SKM-1 treated with dmso at 0.1 percent for 144 hours (cell line): ENCODE data around the gene PRAMEF10.
"Not testable (repeated sequence)": the region's sequence is repeated elsewhere in the genome, so short reads cannot be mapped to it uniquely, and the experiment has no call there.

ENCODE experiments used
- DNase-seq: peaks from one replicate; lab custom pipeline; 2025; ENCODE audit not compliant: unreplicated experiment; lab: John Stamatoyannopoulos, UW

The PRAMEF10 gene

GRCh38 chr1:12898170-12898569 is at the start of gene PRAMEF10:
TSS of gene PRAMEF10 (minus strand) at chr1:12898270. CDS start at chr1:12895847, 2,423 bp downstream.
- DNase-seq, result not testable (repeated sequence)

- DNase-seq, result not testable (repeated sequence)
These were observed 49.4 kb upstream of the PRAMEF10 start, which contains the start of gene PRAMEF6 for GRCh38 chr1:12947480-12947879. TSS of gene PRAMEF6 (minus strand) at chr1:12947580. CDS start at chr1:12942518, 5,062 bp downstream.

DNA sequence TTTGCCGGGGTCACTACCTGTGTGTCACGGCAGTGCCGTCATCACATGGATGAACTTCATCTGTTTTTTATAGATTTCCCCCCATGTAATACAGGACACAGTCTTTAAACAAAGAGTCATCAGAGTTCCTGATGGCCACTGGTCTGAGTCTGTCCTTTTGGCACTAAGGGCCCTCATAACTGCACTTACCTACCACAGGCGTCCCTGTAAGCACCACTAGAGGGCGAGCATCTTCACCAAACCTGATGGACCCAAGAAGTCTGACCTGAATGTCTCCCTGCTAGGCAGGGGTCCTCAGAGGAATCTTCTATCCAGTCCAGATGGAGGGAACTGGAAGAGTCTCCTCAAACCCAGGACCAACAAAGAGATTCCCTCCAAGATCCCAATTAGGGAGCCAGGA is 26.3 kb upstream of the PRAMEF10 start:
- DNase-seq, result not testable (repeated sequence)

DNA sequence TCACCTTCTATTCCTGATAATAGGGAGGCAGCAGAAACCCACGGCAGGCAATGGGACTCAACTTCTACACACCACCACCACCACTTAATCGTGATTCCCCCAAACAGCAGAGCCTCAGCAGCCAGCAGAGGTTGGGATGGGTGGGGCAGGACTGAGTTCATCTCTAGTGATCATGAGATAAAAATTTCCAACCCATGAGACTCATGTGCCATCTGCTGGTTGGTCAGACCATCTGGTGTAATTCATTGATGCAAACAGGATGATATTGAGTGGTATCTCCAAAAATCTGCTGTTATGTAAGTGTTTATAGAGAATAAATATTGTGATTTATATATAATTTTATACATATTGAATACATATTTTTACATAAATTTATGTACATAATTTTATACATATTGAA is 23.7 kb upstream of the PRAMEF10 start:
- DNase-seq, result not testable (repeated sequence)

- DNase-seq, result not testable (repeated sequence)
These were observed 18.2 kb upstream of the PRAMEF10 start, which contains the start of gene PRAMEF7 for GRCh38 chr1:12916310-12916709. TSS of gene PRAMEF7 (plus strand) at chr1:12916610. CDS start at chr1:12917693, 1,083 bp downstream.

DNA sequence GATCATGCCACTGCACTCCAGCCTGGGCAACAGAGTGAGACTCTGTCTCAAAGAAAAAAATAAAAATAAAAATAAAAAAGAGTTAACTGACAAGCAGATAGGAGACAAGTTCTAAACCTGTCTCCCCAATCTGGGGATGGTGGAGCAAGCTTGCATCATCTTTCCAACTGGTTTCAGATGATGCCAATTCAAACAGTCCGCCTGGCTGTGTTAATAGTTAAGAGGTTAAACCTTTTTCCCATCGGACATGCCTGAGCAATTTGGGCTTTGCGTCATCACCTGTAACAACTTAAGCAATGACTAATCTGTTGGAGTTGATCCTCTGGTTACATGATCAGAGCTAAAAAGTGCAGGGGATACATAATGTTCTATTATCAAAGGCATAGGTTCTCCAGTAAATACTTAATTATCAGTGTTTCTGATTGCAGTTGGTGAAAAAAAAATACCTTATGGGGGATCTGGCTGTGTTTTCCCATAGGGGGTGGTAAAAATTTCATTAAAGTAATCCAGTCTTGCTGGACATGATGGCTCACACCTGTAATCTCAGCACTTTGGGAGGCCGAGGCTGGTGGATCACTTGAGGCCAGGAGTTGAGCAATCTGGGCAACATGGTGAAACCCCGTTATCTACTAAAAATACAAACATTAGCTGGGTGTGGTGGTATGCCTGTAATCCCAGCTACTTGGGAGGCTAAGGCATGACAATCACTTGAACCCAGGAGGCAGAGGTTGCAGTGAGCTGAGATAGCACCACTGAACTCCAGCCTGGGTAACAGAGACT is 5.9 kb upstream of the PRAMEF10 start:
- DNase-seq, result not testable (repeated sequence)

DNA sequence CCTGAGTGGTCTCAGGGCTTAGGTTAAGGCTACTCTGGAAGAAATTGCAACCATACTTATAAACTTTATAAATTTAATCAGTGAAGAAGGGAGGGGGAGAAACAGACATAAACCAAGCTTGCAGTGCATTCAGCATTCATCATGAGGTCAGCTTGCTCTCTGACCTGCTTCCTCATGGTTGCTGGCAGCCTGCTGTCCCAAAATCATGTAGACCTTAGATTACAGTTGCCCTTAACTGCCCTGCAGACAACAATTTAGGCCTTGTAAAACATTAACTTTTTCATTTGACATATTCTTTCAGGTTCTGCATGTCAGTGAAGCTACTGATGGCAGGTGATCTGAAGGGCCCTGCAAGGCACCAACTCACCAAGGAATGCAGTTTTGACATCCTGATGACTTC is 1.1 kb upstream of the PRAMEF10 start:
- DNase-seq, result not testable (repeated sequence)

DNA sequence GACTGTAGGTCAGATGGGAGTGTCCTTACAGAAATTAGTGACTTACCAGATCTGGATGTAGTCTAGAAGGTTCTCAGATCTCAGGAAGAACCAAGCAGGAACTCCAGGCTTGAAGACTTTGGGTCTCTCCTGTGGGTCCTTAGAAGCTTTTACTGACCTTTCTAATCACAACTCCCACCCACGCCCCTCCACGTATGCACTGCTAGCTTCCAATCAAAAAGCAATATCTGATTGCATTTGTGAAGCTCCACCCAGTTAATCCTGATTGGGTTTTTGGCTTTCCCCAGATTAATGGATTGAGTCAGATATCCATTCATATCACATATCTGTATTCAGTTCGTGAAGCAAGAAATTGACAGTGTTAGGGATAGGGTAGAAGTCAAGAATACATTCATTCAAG is 12.0 kb downstream of the PRAMEF10 start, which contains the start of gene PRAMEF4:
Gene PRAMEF4, minus strand, starts transcription at position 101 of the 400 bp plus-strand sequence. CDS start 2,807 bp downstream, outside the sequence.
- DNase-seq, result not testable (repeated sequence)

DNA sequence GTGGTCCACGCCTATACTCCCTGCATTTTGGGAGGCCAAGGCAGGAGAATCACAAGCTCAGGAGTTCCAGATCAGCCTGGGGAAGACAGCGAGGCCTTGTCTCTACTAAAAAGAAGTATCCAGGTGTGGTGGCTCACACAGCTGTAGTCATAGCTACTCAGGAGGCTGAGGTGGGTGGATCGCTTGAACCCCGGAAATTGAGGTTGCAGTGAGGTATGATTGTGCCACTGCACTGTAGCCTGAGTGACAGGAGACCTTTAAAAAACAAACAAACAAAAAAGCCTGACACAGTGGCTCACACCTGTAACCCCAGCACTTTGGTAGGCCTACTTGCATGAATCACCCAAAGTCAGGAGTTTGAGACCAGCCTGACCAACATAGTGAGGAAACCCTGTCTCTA is 19.6 kb downstream of the PRAMEF10 start:
- DNase-seq, result not testable (repeated sequence)

- DNase-seq, result not testable (repeated sequence)
These were observed 34.8 kb downstream of the PRAMEF10 start for GRCh38 chr1:12863131-12863880.

DNA sequence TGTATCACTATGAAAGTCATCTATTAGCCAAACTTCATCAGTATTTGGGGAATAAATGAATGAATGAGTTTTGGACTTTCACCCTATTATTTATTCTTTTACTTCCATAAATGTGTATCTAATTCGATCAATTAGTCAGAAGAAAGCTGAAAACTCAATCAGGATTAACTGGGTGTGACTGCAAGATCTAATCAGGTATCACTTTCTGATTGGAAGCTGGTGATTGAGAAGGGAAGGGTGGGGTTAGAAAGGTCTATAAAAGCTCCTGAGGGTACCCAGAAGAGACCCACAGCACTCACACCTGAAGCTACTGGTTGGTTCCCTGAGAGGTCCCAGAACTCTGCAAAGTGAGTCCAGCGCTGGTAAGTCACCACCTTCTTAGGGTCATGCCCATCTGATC is 41.3 kb downstream of the PRAMEF10 start, which contains the start of gene PRAMEF2:
Gene PRAMEF2, plus strand, starts transcription at position 301 of the 400 bp plus-strand sequence. CDS start 1,924 bp downstream, outside the sequence.
- not testable (repeated sequence) for DNase-seq

DNA sequence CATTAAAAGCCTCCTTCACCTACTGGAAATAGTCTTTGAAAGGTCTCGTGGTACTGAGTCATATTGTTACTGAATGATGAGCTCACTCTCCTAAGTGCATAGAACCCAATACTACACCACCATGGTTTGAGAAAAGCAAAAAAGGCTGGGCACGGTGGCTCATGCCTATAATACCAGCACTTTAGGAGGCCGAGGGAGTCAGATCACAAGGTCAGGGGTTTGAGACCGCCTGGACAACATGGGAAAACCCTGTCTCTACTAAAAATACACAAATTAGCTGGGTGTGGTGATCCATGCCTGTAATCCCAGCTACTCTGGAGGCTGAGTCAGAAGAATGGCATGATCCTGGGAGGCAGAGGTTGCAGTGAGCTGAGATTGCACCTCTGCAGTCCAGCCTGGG is 46.3 kb downstream of the PRAMEF10 start:
- no peak for DNase-seq

GRCh38 chr1:12848620-12849019 is 49.5 kb downstream of the PRAMEF10 start, which contains the start of gene HNRNPCL1:
TSS of gene HNRNPCL1 (minus strand) at chr1:12848720. CDS start at chr1:12848289, 431 bp downstream.
- DNase-seq, result not testable (repeated sequence)
